ENCODE data around the gene OCA2.

DNA sequence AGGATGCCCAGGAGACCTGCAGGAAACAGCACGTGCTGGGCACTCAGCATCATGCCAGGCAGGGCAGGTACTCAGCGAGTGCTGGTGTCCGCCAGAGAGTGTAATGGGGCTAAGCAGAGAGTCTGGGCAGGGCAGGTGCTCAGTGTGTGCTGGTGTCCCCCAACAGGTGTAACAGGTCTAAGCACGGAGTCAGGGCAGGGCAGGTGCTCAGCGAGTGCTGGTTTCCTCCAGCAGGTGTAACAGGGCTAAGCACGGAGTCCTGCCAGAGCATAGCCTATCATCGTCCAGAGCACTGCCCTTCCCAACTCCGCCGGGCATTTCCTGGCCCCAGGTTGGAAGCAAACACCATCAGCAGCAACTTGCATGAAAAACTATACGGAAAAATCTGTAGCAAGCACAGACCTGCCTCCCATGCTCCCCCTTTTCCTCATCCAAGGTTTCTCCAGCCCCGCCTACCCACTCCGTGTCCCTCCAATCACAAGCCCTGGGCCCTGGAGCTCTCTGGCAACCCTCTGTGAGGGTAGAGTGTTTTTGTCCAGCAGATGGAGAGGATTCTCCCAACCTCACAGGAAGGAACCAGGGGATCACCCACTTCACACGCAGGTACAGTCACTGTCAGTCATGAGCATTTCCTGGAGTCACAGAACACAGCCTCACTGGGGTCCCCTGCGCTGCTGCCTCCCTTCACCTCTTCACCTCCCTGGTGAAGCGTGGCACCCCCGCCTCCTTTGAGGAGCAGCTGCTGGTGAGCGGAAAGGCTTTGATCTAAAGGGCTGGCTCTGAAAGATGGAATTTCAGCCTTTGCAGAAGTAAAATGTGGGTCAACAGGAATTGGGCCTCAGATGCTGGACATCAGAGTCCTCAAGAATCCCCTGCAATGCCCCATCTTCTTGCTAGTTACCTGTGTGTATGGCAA, 302.5 kb downstream of the OCA2 start:
- TF ChIP-seq, protein P1, sequence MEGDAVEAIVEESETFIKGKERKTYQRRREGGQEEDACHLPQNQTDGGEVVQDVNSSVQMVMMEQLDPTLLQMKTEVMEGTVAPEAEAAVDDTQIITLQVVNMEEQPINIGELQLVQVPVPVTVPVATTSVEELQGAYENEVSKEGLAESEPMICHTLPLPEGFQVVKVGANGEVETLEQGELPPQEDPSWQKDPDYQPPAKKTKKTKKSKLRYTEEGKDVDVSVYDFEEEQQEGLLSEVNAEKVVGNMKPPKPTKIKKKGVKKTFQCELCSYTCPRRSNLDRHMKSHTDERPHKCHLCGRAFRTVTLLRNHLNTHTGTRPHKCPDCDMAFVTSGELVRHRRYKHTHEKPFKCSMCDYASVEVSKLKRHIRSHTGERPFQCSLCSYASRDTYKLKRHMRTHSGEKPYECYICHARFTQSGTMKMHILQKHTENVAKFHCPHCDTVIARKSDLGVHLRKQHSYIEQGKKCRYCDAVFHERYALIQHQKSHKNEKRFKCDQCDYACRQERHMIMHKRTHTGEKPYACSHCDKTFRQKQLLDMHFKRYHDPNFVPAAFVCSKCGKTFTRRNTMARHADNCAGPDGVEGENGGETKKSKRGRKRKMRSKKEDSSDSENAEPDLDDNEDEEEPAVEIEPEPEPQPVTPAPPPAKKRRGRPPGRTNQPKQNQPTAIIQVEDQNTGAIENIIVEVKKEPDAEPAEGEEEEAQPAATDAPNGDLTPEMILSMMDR (IDR thresholded peaks at IDR 0.05; ENCODE audit: insufficient read depth, low read length, poor library complexity, severe bottlenecking) = no peak
- TF ChIP-seq EZH2phosphoT487 (conservative IDR thresholded peaks at IDR 0.05; ENCODE audit: low read length) = no peak
